ELR (cell line): ENCODE results near the gene RBM42.

Experiments used
- DNase-seq: peaks from one replicate; pipeline ENCODE4 v3.0.0-alpha.2; 2015; ENCODE audit warnings: low read depth

Gene RBM42

GRCh38 chr19:35621708-35622107, 7.1 kb upstream of the RBM42 start:
- DNase-seq = no peak

GRCh38 chr19:35622750-35623149, 6.1 kb upstream of the RBM42 start:
- DNase-seq = no peak

DNA sequence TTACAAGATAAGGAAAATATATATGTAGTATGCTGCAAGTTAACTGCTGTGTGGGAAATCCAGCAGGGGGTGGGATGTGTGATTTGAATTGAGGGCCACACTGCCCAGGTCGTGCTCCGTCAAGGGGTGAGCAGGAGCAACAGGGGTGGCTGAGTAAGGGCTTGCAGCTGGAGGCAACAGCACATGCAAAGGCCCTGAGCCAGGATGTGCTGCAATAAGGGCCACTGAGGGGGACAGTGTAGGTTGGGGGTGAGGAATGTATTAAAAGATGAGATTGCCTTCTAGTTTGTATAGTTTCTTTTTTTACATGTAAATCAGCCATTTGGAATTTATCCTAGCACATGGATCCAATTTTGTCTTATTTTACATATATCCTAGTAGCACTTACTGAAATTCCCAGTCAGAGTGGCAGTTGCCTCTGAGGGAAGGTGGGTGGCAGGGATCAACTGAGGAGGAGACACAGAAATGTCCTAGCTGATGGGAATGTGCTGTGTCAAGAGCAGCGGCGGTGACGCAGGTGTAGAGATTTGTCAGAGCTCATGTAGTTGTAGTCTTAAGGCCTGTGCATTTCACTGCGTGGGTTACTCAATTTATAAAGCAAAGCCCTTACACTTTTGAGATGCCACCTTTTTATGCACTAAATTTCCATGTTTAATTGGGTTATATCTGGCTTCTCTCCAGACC, 5.4 kb upstream of the RBM42 start:
- no peak for DNase-seq

- DNase-seq = no peak
Measured at GRCh38 chr19:35628264-35628564, 622 bp upstream of the RBM42 start.

- no peak for DNase-seq
Measured at GRCh38 chr19:35629332-35629633, 447 bp downstream of the RBM42 start.

DNA sequence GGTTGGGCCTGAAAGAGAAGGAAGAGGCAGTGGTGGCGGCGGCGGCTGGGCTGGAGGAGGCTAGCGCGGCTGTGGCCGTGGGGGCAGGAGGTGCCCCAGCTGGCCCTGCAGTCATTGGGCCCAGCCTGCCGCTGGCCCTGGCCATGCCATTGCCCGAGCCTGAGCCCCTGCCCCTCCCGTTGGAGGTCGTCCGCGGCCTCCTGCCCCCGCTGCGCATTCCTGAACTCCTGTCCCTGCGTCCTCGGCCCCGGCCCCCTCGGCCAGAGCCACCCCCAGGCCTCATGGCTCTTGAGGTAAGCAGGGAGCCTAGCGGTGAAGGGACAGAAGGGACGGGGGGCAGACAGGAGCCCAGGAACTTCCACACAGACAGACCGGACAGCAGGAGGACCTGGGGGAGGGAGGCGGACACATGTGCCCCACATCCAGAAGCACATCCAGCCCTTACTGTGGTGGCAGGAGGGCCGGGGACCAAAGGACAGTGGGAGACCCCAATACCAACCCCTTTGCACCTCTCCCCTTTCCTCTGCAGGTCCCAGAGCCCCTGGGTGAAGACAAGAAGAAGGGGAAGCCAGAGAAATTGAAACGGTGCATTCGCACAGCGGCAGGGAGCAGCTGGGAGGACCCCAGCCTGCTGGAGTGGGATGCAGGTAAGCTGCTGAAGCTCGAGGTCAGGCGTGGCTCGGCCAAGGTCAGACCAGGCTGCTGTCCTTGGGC, 5.0 kb downstream of the RBM42 start:
- no peak for DNase-seq

DNA sequence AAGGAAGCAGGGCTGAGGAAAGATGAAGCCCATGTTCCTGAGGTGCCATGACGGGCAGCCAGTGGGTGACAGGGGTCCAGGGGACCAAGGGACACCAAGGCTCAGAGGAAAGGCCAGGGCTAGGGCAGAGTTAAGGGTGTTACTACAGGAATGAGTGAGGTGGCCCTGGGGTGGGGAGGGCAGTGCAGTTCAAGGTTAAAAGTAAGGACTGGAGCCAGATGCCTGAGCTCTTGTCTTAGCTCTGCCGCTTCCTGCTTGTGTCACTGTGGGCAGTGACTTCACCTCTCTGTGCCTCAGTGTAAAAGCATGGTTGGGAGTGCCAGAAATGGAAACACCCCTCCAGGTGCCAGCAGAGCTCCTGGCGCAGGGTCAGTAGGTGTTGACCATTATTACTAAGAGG, 7.8 kb downstream of the RBM42 start:
- no peak for DNase-seq

DNA sequence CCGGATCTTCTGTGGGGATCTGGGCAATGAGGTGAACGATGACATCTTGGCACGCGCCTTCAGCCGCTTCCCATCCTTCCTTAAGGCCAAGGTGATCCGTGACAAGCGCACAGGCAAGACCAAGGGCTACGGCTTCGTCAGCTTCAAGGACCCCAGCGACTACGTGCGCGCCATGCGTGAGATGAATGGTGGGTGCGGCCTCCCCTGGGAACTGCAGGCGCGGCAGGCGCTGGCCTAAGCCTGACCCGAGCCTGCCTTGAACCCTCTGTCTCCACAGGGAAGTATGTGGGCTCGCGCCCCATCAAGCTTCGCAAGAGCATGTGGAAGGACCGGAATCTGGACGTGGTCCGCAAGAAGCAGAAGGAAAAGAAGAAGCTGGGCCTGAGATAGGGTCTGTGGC, 8.3 kb downstream of the RBM42 start:
- no peak for DNase-seq

- no peak for DNase-seq
Measured at GRCh38 chr19:35639321-35639639, 10.4 kb downstream of the RBM42 start.

GRCh38 chr19:35639863-35640262, 11.0 kb downstream of the RBM42 start:
- DNase-seq = no peak

- DNase-seq = peak; percentile 39
Measured at GRCh38 chr19:35641515-35642151, 12.8 kb downstream of the RBM42 start, which contains the start of gene ETV2. Gene ETV2, plus strand, starts transcription at chr19:35641745. Its CDS starts 716 bp downstream, at chr19:35642461.

GRCh38 chr19:35642312-35642711, 13.5 kb downstream of the RBM42 start:
- peak; percentile 24 for DNase-seq

GRCh38 chr19:35642798-35643254, 14.0 kb downstream of the RBM42 start:
- DNase-seq = no peak

GRCh38 chr19:35643255-35644205, 14.7 kb downstream of the RBM42 start:
- peak; percentile 85 for DNase-seq

DNA sequence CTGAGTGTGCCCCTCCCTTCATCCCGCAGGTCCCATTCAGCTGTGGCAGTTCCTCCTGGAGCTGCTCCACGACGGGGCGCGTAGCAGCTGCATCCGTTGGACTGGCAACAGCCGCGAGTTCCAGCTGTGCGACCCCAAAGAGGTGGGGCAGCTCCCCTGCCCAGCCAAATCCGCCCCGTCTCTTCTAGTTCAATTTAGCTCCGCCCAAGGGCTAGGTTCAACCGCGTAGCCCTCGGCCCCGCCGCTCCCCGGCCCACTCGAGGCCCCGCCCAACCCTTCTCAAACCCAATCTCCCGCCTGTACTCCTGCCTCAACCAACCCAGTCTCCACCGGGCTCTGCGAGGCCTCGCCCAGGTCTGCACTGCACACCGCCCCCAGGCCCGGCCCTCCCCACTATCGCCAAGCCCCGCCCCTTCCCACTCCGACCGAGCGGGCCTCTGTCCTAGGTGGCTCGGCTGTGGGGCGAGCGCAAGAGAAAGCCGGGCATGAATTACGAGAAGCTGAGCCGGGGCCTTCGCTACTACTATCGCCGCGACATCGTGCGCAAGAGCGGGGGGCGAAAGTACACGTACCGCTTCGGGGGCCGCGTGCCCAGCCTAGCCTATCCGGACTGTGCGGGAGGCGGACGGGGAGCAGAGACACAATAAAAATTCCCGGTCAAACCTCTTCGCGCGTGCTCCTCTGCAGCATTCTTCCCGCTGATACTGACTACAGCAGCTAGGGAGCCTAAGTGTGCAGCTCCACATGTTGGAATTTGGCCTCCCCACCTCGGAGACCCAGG, 15.6 kb downstream of the RBM42 start:
- peak; percentile 95 for DNase-seq

DNA sequence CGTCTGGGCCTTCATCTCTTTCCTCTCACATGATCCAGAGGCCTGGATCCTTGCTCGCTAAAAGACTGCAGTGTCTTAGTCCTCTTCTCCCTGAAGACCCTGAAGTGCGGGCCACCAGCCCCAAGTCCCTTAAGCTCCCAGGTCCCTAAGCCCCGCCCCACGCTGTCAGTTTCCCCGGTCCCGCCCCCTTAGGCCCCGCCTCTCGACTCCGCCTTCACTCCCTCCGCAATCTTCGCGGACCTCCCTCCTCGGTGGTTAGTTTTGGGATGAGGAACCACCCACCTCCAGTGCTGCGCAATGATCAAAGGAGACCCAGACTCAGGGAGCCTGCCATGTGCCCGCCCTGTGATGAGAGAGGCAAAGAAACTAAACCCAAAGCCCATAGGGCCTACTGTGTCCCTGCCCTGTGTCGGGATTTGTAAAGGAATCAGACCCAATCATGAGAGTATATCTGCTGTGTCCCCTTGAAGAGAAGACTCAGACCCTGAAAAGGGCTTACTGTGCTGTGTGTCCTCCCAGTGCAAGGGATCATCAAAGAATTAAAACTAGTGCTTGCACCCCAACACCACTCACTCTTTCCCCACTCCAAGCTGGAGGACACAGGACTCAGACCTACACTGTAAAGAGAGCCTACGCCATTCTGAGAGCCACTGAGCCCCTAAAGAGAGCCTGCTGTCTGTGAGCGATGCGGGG, 16.3 kb downstream of the RBM42 start:
- DNase-seq = peak; percentile 64

GRCh38 chr19:35645680-35646511, 17.1 kb downstream of the RBM42 start:
- no peak for DNase-seq

DNA sequence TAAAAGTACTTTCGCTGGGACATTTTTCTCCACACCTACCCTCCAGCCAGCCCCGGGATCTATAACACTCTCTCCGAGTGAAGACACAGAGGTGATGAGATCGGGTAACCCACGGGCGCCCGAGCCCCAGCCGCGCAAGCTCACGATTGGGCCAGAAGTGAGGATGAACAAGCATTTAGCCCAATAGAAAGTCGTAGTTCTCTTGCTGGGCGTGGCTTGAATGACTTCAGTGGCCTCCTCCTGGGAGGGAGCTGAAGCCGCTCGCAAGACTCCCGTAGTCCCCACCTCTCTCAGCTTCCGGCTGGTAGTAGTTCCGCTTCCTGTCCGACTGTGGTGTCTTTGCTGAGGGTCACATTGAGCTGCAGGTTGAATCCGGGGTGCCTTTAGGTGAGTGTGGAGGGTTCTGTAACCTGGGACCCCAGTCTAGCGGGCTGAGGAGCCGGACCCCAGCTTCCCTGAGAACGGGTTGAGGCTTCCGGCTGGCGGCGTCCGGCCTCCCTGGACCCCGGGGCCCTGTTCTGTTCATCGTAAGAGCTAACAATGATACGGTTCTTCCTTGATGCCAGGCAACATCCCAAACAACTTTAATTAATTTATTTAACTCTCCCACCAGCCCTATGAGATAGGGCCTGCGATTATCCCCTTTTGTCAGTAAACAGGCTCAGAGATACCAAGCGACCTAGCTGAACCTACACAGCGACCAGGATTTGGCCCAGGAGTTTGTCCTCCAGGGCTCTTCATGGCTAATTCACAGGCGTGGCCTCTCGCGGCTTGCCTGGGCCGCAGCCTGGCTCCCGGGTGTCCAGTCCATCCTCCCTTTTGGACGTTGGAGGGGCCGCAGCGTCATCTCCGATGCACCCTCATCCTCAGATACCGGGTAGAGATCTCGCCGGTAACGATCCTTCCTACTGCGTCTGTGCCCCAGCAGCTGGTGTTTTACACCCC, 19.5 kb downstream of the RBM42 start, which contains the start of gene COX6B1:
TSS of gene COX6B1 (plus strand) at position 307 of the 945 bp plus-strand sequence. CDS start 2,921 bp downstream, outside the sequence.
- peak; percentile 98 for DNase-seq

DNA sequence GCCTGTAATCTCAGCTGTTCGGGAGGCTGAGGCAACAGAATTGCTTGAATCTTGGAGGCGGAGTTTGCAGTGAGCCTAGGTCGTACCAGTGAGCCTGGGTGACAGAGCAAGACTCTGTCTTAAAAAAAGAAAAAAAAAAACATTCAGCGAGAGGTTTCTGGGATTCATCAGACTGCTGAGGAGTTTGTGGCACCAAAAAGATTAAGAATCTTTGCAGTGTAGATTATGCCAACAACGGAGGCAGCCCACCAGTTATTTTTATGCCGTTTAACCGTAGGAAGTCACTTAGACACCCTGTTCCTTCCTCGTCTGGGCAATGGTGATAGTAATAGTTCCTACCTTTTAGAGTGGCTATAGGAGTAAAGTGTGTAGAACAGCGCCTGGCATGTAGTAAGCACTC, 21.7 kb downstream of the RBM42 start:
- no peak for DNase-seq
